Lung (tissue), 12 donors: ENCODE measurements around the gene IP6K3. TPM values are rescaled to one million over a fixed set of nuclear protein-coding genes. Genes with fewer than 3 reads are reported as not detected.

Experiments used
- ATAC-seq: fragments of 200-7000 bp; cut with Tn5 transposase; one replicate; pipeline ENCODE4 v1.9.1; 2020; ENCODE audit warnings: moderate number of reproducible peaks; ENCODE audit not compliant: insufficient read depth, low FRiP score
- DNase-seq, 3 donors: peaks; one replicate each; pipeline ENCODE4 v3.0.0-alpha.2; 2013 to 2017
- H3K27ac ChIP-seq, 2 donors: one replicate each; pipeline ENCODE4 v1.5.1; 2013; ENCODE audit warnings: mild to moderate bottlenecking in 2 of 2, moderate library complexity in 2 of 2, control low read depth in 1 of 2, inconsistent platforms in 1 of 2, low read depth in 1 of 2, low read length in 1 of 2
- H3K27me3 ChIP-seq, 3 donors: one replicate each; pipeline ENCODE4 v1.5.1; 2013; ENCODE audit warnings: low read length in 2 of 3; ENCODE audit not compliant: control insufficient read depth in 3 of 3, insufficient read depth in 3 of 3
- H3K36me3 ChIP-seq, 4 donors: one replicate each; pipeline ENCODE4 v1.5.1; 2013; ENCODE audit warnings: low read length in 4 of 4, mild to moderate bottlenecking in 1 of 4, moderate library complexity in 1 of 4; ENCODE audit not compliant: control insufficient read depth in 4 of 4, insufficient read depth in 4 of 4
- H3K4me1 ChIP-seq, 5 donors: one replicate each; pipeline ENCODE4 v1.5.1; 2013; ENCODE audit warnings: low read length in 5 of 5, mild to moderate bottlenecking in 2 of 5, moderate library complexity in 1 of 5; ENCODE audit not compliant: control insufficient read depth in 5 of 5, insufficient read depth in 5 of 5
- H3K4me3 ChIP-seq: one replicate; pipeline ENCODE4 v1.5.1; 2013; ENCODE audit warnings: mild to moderate bottlenecking, control low read depth, moderate library complexity
- H3K9ac ChIP-seq, 2 donors: one replicate each; pipeline ENCODE4 v1.5.1; 2013; ENCODE audit warnings: low read length in 2 of 2, control low read depth in 1 of 2; ENCODE audit not compliant: insufficient read depth in 1 of 2
- H3K9me3 ChIP-seq, 4 donors: one replicate each; pipeline ENCODE4 v1.5.1; 2013; ENCODE audit warnings: low read length in 3 of 4, mild to moderate bottlenecking in 1 of 4, moderate library complexity in 1 of 4; ENCODE audit not compliant: control insufficient read depth in 4 of 4, insufficient read depth in 3 of 4
- WGBS, 2 donors: extraction: QIAGEN DNeasy Blood & Tissue Kit; methylation state at CpG; one replicate each; pipeline ENCODE4 v1.1.7; 2013; 5-methylcytosine and 5-hydroxymethylcytosine counted together
- polyA plus RNA-seq, 2 donors: library from polyadenylated mRNA; stranded (reverse); fragments of 200-250 nt; gene quantifications; one replicate each; pipeline ENCODE4 v1.2.1, GENCODE V29; 2013
- total RNA-seq, 2 donors: library from RNA; depleted of rRNA in 1 of 2; stranded (reverse); fragments of >200 nt in 1 of 2; gene quantifications; one replicate each; pipeline ENCODE4 v1.2.1, GENCODE V29; 2014 to 2021
- TF ChIP-seq, protein P1 (sequence below): IDR thresholded peaks from 2 replicates; pipeline ENCODE4 v1.5.1; 2012; ENCODE audit warnings: mild to moderate bottlenecking; ENCODE audit errors: control extremely low read depth, extremely low read depth
- donor health status: control.
- donor health status: control.
- donor health status: Bipolar disorder and iron deficiency.
- donor health status: healthy.
- donor health status: DM: yes; HTN: yes; CAD: no.

Gene IP6K3
- total and polyA plus RNA-seq, 4 donors, result 1.3 to 3.9 (median 2.5) TPM

GRCh38 chr6:33699131-33699530 lies 47.6 kb downstream of the IP6K3 start:
- ATAC-seq (no peak), DNase-seq (no peak)
- 67 to 73% methylated on average over 8 of the region's 8 CpGs for WGBS, 2 donors
- Histone ChIP-seq H3K36me3 (peaks cover 0 to 34% (median 20%) of the 10 kb centered on the region in 4 donors), H3K4me1 (peaks cover 20 to 45% (median 28%) of the 10 kb centered on the region in 5 donors), H3K27me3 (no peaks in the 10 kb centered on the region), H3K9ac (no peak overlapping the region), H3K9me3 (no peaks in the 10 kb centered on the region), H3K27ac (no peak overlapping the region), H3K4me3 (no peak overlapping the region)
- TF ChIP-seq, protein P1, sequence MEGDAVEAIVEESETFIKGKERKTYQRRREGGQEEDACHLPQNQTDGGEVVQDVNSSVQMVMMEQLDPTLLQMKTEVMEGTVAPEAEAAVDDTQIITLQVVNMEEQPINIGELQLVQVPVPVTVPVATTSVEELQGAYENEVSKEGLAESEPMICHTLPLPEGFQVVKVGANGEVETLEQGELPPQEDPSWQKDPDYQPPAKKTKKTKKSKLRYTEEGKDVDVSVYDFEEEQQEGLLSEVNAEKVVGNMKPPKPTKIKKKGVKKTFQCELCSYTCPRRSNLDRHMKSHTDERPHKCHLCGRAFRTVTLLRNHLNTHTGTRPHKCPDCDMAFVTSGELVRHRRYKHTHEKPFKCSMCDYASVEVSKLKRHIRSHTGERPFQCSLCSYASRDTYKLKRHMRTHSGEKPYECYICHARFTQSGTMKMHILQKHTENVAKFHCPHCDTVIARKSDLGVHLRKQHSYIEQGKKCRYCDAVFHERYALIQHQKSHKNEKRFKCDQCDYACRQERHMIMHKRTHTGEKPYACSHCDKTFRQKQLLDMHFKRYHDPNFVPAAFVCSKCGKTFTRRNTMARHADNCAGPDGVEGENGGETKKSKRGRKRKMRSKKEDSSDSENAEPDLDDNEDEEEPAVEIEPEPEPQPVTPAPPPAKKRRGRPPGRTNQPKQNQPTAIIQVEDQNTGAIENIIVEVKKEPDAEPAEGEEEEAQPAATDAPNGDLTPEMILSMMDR, result no peak

DNA sequence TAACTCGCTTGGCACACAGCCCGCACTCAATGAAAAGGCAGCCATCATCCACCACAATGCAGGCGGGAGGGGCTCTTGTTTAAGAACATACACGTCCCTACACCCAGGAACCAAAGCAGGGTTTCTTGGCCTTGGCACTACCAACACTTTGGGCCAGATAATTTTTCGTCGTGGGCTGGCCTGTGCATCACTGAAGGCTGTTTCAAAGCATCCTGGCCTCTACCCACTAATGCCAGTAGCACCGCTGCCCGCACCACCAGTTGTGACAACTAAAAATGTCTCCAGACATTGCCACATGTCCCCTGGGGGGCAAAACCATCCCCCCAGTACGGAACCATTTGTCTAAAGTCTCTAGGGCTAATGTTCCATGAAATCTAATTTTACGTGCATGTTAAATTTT lies 48.2 kb downstream of the IP6K3 start:
- Histone ChIP-seq H3K4me3 (no peak overlapping the region), H3K9me3 (no peaks in the 10 kb centered on the region), H3K36me3 (peaks cover 0 to 38% (median 20%) of the 10 kb centered on the region in 4 donors), H3K9ac (no peak overlapping the region), H3K4me1 (peaks cover 22 to 47% (median 29%) of the 10 kb centered on the region in 5 donors), H3K27ac (no peak overlapping the region), H3K27me3 (no peaks in the 10 kb centered on the region)
- ATAC-seq (no peak), DNase-seq (no peak)
- TF ChIP-seq, protein P1, result no peak
- WGBS, 2 donors, result 87% methylated on average over 10 of the region's 10 CpGs

DNA sequence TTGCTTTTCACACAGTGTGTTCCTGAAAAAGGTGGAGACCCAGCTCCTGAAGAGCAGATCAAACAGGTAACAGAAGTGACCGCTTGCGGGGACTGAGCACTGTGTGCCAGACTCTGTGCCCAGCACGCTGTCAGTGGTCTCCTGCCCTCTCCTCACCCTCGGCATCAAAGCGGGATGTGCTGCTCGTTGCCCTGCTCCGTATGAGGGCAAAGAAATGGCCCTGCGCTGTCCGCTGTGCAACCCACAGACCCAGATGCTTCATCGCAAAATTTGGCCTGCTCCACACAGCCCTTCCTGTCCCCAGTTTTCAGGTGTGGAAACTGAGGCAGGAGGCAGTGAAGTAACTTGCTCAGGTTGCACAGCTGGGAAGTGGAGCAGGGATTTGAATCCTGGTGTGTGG lies 48.9 kb downstream of the IP6K3 start:
- 95% methylated on average over 10 of the region's 10 CpGs for WGBS, 2 donors
- Histone ChIP-seq H3K9ac (no peak overlapping the region), H3K27ac (peak overlapping the region in 1 of 2 donors; percentile 6), H3K36me3 (peaks cover 0 to 37% (median 20%) of the 10 kb centered on the region in 4 donors), H3K4me1 (peaks cover 22 to 51% (median 28%) of the 10 kb centered on the region in 5 donors), H3K9me3 (no peaks in the 10 kb centered on the region), H3K4me3 (no peak overlapping the region), H3K27me3 (no peaks in the 10 kb centered on the region)
- ATAC-seq (no peak), DNase-seq (no peak)
- TF ChIP-seq, protein P1, result no peak
